HG03342 (cell line): ENCODE data around the gene NFX1.

Experiments used
- ATAC-seq: cut with Tn5 transposase; IDR thresholded peaks from one replicate; pipeline ENCODE4 v1.9.1; 2021; ENCODE audit warnings: mild to moderate bottlenecking, moderate library complexity; ENCODE audit not compliant: unreplicated experiment

The NFX1 gene

GRCh38 chr9:33290247-33291030 is at the start of gene NFX1:
TSS of gene NFX1 (plus strand) at chr9:33290516. CDS start at chr9:33290573, 57 bp downstream.
- ATAC-seq = peak; percentile 82

DNA sequence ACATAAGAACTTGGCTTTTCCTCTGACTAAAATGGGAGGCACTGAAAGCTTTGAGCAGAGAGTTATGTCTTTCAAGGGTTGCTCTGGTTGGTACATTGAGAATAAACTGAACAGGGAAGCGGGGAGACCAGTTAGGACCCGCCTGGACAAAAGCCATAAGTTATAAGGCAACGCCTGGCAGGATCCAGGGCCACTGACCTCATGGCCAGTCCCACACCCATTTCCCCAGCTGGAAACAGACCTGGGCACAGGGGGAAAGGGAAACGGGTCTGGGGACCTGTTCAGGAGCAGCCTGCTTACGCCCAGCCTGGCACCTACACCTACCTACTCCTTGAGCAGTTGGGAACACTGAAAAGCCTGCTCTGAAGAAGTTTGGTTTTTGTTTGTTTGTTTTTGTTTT is 49.0 kb upstream of the NFX1 start:
- no peak for ATAC-seq

DNA sequence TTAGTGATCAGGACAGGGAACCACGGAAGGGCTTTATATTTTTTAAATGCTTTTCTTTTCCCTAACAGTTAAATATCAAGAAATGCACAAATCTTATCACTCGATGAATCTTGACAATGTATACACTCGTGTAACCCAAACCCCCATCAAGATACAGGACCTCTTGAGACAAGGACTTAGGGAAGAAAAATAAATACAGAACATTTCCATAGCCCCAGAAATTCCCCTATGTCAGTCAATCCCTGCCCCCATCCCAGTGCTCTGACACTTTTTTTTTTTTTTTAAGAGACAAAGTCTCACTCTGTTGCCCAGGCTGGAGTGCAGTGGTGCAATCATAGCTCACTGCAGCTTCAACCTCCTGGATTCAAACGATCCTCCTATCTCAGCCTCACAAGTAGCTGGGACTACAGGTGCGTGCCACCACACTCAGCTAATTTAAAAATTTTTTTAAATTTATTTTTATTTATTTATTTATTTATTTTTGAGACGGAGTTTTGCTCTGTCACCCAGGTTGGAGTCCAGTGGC is 47.6 kb upstream of the NFX1 start:
- no peak for ATAC-seq

DNA sequence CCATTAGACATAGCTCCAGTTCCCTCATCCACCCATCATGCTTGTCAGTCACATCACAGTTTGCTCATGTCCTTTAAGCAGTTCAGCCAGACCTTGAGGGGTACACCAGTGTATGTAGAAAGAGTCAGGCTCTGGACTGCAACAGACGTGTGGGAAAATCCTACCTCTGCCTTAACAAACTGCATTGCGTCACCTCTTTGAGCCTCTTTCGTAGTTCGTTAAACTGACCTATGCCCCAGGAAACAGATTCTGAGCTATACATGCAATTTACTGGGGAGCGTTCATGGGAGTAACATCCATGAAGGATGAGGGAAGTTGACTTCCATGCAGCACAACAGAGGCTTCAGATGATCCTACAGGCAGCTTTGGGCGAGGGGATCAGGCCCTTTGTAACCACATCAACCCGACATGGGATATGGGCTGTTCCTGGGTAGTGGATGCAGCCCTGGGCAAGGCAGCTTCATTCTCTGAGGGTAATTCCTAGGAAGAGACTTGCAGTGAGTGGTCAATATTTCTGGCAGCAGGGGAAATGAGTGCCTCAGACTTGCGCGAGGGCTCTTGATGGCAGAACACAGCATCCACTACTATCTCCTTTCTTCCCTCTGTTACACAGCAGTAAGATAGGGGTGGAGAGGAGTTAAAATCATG is 46.1 kb upstream of the NFX1 start:
- no peak for ATAC-seq

DNA sequence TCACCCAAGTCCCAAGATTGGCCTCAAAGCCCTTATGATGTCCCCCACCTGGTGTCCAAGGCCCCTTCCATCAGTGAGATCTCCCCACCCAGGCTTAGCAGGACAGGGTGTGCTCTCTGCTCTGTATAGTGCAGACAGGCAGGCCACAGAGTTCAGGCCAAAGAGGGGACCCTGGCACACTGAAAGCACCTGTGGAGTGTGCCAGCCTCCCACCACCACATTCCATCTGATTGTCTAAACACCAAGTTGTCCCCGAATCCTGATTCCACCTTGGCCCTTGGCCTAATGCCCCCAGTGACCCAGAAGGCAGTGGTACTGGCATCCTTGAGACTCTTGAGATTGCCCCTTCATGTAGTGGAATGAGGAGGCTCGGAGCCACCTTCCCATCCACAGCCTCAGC is 45.0 kb upstream of the NFX1 start:
- ATAC-seq = no peak

- no peak for ATAC-seq
These were observed 44.0 kb upstream of the NFX1 start for GRCh38 chr9:33246269-33246860.

- ATAC-seq = no peak
These were observed 41.7 kb upstream of the NFX1 start for GRCh38 chr9:33248606-33249005.

DNA sequence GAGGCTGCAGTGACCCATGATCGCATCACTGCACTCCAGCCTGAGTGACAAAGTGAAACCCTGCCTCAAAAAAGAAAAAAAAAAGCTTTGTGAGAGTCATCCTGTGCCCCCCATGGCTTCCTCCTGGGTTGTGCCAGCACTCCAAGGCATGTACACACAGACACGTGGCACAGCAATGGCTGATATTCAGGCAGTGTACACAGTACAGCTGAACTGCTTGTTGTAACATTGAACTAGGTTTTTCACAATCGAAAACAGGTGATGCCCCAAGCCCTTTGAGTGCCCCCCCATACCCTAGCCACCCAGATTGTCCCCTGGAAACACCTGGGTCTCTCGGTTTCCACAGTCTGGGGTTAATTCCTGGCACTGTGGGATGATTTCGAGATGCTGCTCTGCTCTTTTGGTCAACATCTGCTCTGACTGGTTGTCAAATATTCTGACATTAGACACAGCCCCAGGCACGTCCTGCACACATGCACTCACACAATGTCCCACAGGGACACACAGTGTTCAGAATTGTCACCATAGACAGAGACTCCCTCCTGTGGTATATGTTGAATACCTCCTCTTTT is 41.1 kb upstream of the NFX1 start:
- ATAC-seq = peak; percentile 52

DNA sequence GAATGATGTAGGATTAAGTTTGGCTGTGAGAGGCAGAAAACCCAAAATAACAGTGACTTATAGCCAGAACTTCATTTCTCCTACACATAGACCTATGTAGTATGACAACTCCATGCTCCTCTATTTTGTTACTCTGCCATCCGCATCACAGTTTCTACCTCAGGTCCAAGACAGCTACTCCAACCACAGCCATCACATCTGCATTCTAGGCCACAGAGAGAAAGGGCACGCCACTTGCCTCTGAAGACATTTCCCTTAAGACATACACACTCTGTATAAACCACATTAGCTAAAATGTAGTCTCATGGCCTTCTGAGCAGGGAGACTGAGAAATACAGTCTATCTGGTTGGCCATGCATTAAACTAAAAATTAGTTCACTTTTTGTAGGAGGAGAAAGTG is 40.3 kb upstream of the NFX1 start:
- no peak for ATAC-seq

GRCh38 chr9:33250458-33250995 is 39.8 kb upstream of the NFX1 start:
- no peak for ATAC-seq

DNA sequence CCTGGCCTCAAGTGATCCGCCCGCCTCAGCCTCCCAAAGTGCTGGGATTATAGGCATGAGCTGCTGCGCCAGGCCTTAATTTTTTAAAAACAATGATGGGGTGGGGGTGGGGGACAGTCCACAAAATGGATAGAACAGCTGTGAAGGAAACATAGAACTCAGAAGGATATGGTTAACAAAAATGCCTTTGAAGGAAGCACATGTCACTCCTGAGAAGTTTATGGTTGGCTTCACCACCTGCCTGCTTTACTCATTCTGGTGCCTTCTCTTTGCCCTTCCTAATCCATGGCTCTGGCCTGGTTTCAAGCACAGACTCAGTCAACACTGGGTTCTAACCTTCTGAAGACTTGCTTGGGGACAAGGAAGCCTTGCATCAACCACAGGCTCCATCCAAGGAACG is 36.1 kb upstream of the NFX1 start:
- ATAC-seq = no peak

DNA sequence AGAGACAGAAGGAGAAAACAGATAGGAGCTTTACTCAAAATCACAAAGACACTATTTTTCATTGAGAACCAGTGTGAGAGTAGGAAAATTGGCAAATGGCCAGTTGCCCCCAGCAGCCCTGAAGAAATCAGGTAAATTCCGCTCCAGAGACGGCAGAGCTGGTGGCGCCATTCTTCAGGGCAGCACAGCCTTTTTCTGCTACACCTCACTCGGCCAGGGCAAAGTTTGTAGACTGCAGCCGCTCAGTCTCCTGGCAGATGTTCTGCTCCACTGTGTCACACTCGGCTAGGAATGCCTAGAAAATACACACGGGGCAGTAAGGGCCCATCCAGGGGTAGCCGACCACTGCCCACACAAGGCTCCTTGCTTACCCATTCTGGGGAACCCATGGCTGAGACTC is 35.3 kb upstream of the NFX1 start:
- ATAC-seq = no peak

- ATAC-seq = no peak
These were observed 34.8 kb upstream of the NFX1 start for GRCh38 chr9:33255471-33255870.

DNA sequence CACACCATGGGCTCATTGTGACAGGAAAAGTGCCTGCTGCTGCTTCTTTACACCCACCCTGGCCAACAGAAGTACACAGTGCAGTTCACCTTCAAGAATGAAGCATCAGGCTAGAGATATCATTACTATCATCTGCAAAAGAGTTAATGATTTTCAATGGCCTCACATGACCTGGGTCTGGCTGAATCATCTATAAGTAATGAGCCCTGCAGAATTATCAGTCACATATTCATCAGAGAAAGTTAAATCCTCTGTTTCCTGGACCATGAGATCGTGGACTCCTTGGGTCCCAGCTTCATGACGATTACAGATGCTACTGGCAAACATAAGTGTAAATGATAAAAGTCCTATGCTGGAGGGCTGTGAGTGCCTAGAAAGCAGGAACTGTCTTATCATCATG is 34.1 kb upstream of the NFX1 start:
- no peak for ATAC-seq

- ATAC-seq = no peak
These were observed 33.0 kb upstream of the NFX1 start for GRCh38 chr9:33257276-33257675.

DNA sequence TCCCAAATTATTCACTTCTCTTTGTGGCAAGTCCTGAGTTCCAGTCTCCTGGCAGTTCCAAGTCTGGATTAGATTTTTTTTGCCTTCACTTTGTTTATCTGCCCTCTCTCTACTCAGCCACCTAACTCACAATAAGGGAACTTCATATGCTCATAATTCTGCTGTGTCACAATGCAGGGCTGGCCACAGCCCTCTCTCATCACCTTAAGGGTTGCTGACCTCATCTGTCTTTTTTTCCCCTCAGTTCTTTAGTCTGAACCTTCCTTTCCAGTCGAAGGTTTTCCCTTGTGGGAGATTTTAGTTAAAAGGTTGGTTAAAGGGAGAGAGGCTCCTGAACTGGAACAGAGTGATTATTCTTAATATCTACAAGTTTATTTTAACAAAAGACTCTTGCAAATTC is 29.9 kb upstream of the NFX1 start:
- ATAC-seq = no peak

GRCh38 chr9:33263131-33264002 is 26.9 kb upstream of the NFX1 start:
- ATAC-seq = no peak

- ATAC-seq = peak; percentile 20
These were observed 26.3 kb upstream of the NFX1 start for GRCh38 chr9:33264003-33264472.

DNA sequence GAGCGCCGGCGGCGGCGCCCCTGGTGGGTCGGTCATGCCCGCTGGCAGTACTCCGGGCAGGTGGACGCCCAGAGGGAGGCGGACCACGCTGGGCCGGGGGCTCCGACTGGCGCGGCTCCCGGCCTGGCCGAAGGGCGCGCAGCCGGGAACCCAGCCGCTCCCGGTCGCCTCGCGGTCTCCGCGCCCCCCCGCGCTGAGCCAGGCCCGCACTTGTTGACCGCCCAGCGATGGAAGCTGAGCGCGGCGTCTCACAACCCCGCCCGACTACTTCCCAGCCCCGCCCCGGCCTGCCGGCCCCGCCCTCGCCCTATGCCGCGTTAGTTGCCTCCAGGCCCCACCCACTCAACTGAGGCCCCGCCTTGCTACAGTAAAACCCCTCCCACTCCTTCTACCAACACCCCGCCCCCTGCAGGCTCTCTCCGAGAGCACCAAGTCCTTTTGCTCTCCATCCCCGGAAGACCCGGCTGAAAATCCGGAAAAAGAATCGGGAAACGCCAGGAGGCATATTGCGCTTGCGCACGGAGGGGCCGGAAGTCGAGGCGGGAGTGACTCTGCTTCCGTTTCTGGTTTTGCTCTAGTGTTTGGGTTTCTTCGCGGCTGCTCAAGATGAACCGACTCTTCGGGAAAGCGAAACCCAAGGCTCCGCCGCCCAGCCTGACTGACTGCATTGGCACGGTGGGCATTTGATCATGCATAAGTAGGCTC is 25.7 kb upstream of the NFX1 start, which contains the start of the genes BAG1 and CHMP5:
TSS of gene BAG1 (minus strand) at position 236 of the 705 bp plus-strand sequence.
TSS of gene CHMP5 (plus strand) at position 577 of the 705 bp plus-strand sequence. CDS start at position 607, 30 bp downstream.
- ATAC-seq = peak; percentile 88
